ENCODE data around the gene NDUFA7. TPM values are rescaled to one million over a fixed set of nuclear protein-coding genes. Genes with fewer than 3 reads are reported as not detected.

Gene NDUFA7
- polyA plus RNA-seq, 2 of the 4 experiments (the other 2 are of a cell fraction) = 29.7 to 40.2 TPM

- TF ChIP-seq RFX5 (IDR thresholded peaks at IDR 0.05) (no peak), HDAC2 (IDR thresholded peaks at IDR 0.05) (peak; percentile 50; the same call in 1 of the 2 replicates), RNF2 (IDR thresholded peaks at IDR 0.05; ENCODE audit: borderline replicate concordance, low read depth) (0 out of 2 replicates have a peak, but pooled peaks have one; percentile 26), FOXS1 (CRISPR knock-in tag; IDR thresholded peaks at IDR 0.05) (no peak), HEYL (CRISPR knock-in tag; IDR thresholded peaks at IDR 0.05) (no peak), BCL3 (IDR thresholded peaks at IDR 0.05) (0 out of 3 replicates have a peak, but pooled peaks have one; percentile 56), POLR2A (IDR thresholded peaks at IDR 0.05; ENCODE audit: low read length) (peak; percentile 92), PHF8 (IDR thresholded peaks at IDR 0.05; ENCODE audit: borderline replicate concordance, low read depth) (peak; percentile 68; the same call in 1 of the 2 replicates), EHMT2 (IDR thresholded peaks at IDR 0.05; ENCODE audit: low read depth) (no peak), JUN (IDR thresholded peaks at IDR 0.05) (peak in 1 of 2 experiments; percentile 62; a peak in 2 of 5 replicates)
- TF ChIP-seq, protein P1, sequence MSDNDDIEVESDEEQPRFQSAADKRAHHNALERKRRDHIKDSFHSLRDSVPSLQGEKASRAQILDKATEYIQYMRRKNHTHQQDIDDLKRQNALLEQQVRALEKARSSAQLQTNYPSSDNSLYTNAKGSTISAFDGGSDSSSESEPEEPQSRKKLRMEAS (IDR thresholded peaks at IDR 0.05) = peak; percentile 52
- TF ChIP-seq, protein P2, sequence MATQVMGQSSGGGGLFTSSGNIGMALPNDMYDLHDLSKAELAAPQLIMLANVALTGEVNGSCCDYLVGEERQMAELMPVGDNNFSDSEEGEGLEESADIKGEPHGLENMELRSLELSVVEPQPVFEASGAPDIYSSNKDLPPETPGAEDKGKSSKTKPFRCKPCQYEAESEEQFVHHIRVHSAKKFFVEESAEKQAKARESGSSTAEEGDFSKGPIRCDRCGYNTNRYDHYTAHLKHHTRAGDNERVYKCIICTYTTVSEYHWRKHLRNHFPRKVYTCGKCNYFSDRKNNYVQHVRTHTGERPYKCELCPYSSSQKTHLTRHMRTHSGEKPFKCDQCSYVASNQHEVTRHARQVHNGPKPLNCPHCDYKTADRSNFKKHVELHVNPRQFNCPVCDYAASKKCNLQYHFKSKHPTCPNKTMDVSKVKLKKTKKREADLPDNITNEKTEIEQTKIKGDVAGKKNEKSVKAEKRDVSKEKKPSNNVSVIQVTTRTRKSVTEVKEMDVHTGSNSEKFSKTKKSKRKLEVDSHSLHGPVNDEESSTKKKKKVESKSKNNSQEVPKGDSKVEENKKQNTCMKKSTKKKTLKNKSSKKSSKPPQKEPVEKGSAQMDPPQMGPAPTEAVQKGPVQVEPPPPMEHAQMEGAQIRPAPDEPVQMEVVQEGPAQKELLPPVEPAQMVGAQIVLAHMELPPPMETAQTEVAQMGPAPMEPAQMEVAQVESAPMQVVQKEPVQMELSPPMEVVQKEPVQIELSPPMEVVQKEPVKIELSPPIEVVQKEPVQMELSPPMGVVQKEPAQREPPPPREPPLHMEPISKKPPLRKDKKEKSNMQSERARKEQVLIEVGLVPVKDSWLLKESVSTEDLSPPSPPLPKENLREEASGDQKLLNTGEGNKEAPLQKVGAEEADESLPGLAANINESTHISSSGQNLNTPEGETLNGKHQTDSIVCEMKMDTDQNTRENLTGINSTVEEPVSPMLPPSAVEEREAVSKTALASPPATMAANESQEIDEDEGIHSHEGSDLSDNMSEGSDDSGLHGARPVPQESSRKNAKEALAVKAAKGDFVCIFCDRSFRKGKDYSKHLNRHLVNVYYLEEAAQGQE (IDR thresholded peaks at IDR 0.05) = 0 out of 2 replicates have a peak, but pooled peaks have one; percentile 12
- Histone ChIP-seq H3K9me3 (no peaks in the 10 kb centered on the region), H3K27ac (peak within 1 kb of the TSS; percentile 76 to 89), H3K4me1 (peaks cover 59% of the 10 kb centered on the region), H3K4me2 (peak within 1 kb of the TSS; percentile 85), H3K4me3 (peak within 1 kb of the TSS; percentile 91)
- ChIA-PET CTCF (interaction anchor here (0.7 to 6.2 kb wide), 11 partner anchors 11 to 139 kb away, joined by 3 to 50 read pairs (median 3); partner anchors contain the start of gene RAB11B), POLR2A (interaction anchor here (0.6 to 1.8 kb wide), 5 partner anchors 26 to 72 kb away, joined by 3 to 8 read pairs (median 3); partner anchors contain the start of gene RAB11B)
- ATAC-seq = peak; percentile 76 to 79
- WGBS (ENCODE audit: missing lambda C conversion rate) = 2% methylated on average over 22 of the region's 81 CpGs
- FAIRE-seq = no peak
- DNase-seq (ENCODE audit: low read depth in 1 of 2, low spot score in 1 of 2) = peak; percentile 69 to 87
These were observed 42.9 kb upstream of the NDUFA7 start, which contains the start of gene ANGPTL4 for GRCh38 chr19:8363803-8364771. TSS of gene ANGPTL4 (plus strand) at chr19:8364155. CDS start at chr19:8364322, 167 bp downstream.

DNA sequence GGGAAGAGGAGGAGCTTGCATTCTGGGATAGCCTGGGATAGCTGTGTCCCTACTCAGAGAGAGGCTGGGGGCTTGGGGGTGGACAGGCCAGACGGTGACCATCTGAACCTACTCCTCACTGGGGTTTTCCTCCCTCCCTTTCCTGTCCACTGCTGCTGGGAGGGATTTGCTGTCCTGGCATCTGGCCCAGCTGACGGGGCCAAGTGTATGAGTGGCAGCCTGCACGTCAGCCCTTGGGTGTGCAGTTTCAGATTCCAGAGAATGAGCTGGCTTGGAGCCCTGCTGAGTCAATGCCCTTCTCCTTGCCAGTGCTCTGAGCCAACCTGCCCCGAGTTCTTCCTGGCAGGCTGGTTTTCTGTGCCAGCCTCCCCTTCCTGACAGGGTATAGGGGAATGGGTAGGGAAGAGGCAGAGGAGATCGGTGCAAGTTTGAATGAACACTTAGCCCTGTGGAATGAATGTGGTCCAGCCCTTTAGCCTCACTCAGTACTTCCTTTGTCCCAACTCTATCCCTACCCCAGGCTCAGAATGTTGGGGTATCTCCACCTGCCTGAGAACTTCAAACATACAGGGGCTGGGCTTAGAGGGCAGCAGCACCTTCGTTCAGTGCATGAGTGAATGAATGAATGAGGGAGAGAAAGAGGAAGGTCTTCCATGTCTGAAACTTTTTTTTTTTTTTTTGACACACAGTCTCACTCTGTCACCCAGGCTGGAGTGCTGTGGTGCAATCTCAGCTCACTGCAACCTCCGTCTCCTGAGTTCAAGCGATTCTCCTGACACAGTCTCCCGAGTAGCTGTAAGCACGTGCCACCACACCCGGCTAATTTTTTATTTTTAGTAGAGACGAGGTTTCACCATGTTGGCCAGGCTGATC is 41.0 kb upstream of the NDUFA7 start:
- peaks cover 51% of the 10 kb centered on the region for H3K4me1 ChIP-seq
- DNase-seq (ENCODE audit: low read depth in 1 of 2, low spot score in 1 of 2) = peak; percentile 76 to 97
- peak; percentile 32 for FAIRE-seq
- 11% methylated on average over 11 of the region's 12 CpGs for WGBS (ENCODE audit: missing lambda C conversion rate)
- H3K4me2 ChIP-seq = peak overlapping the region; percentile 85
- peak; percentile 79 to 84 for ATAC-seq
- H3K27ac ChIP-seq = peak overlapping the region; percentile 76 to 89
- H3K9me3 ChIP-seq = no peaks in the 10 kb centered on the region
- no peak overlapping the region for H3K4me3 ChIP-seq
- ChIA-PET CTCF (interaction anchor here (0.6 to 6.2 kb wide), 5 partner anchors 9 to 141 kb away, joined by 3 to 50 read pairs (median 4); no protein-coding TSS in a partner anchor), POLR2A (interaction anchor here (0.5 to 1.0 kb wide), 2 partner anchors 8 to 28 kb away, joined by 4 to 9 read pairs; partner anchors contain the start of gene RAB11B)
- TF ChIP-seq, protein P1 (IDR thresholded peaks at IDR 0.05) = peak; percentile 58
- TF ChIP-seq PHF8 (IDR thresholded peaks at IDR 0.05; ENCODE audit: borderline replicate concordance, low read depth) (no peak), BHLHE40 (IDR thresholded peaks at IDR 0.05; ENCODE audit: low read depth, low read length) (no peak), MAFK (IDR thresholded peaks at IDR 0.05; ENCODE audit: partially characterized antibody) (peak; percentile 91), ELK1 (IDR thresholded peaks at IDR 0.05; ENCODE audit: low read depth, low read length) (no peak), GATA3 (IDR thresholded peaks at IDR 0.05; ENCODE audit: borderline replicate concordance) (peak; percentile 57; the same call in 1 of the 2 replicates), CEBPB (IDR thresholded peaks at IDR 0.05) (0 out of 4 replicates have a peak, but pooled peaks of 1 of the 2 experiments have one; percentile 24), TP53 (CRISPR knock-in tag; IDR thresholded peaks at IDR 0.05) (no peak), FOSL2 (IDR thresholded peaks at IDR 0.05) (0 out of 2 replicates have a peak, but pooled peaks have one; percentile 10), FOSL2 (CRISPR knock-in tag; IDR thresholded peaks at IDR 0.05) (peak; percentile 87), JUN (IDR thresholded peaks at IDR 0.05) (peak in 1 of 2 experiments; percentile 34; a peak in 1 of 5 replicates)
- TF ChIP-seq, protein P3, sequence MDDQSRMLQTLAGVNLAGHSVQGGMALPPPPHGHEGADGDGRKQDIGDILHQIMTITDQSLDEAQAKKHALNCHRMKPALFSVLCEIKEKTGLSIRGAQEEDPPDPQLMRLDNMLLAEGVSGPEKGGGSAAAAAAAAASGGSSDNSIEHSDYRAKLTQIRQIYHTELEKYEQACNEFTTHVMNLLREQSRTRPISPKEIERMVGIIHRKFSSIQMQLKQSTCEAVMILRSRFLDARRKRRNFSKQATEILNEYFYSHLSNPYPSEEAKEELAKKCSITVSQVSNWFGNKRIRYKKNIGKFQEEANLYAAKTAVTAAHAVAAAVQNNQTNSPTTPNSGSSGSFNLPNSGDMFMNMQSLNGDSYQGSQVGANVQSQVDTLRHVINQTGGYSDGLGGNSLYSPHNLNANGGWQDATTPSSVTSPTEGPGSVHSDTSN (IDR thresholded peaks at IDR 0.05) = peak; percentile 72; the same call in 1 of the 2 replicates
- TF ChIP-seq, protein P4, sequence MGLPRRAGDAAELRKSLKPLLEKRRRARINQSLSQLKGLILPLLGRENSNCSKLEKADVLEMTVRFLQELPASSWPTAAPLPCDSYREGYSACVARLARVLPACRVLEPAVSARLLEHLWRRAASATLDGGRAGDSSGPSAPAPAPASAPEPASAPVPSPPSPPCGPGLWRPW (IDR thresholded peaks at IDR 0.05) = no peak

Data from A549 (cell line).